ENCODE results near the gene BATF2.
"Not testable (repeated sequence)": the region's sequence is repeated elsewhere in the genome, so short reads cannot be mapped to it uniquely, and the experiment has no call there.

Gene BATF2

GRCh38 chr11:65013888-65014725, 17.3 kb upstream of the BATF2 start, which contains the start of gene ARL2:
Gene ARL2 (plus strand): TSS chr11:65014160. CDS start chr11:65014208, 48 bp downstream.
- peak; percentile 96 for DNase-seq (ENCODE audit: low spot score)

- DNase-seq (ENCODE audit: low spot score), result peak; percentile 95
Measured at GRCh38 chr11:65013130-65013887, 16.5 kb upstream of the BATF2 start.

GRCh38 chr11:65008873-65009272, 12.1 kb upstream of the BATF2 start:
- no peak for DNase-seq (ENCODE audit: low spot score)

GRCh38 chr11:65008016-65008415, 11.2 kb upstream of the BATF2 start:
- no peak for DNase-seq (ENCODE audit: low spot score)

GRCh38 chr11:65003968-65004367, 7.2 kb upstream of the BATF2 start:
- DNase-seq (ENCODE audit: low spot score), result not testable (repeated sequence)

GRCh38 chr11:65003282-65003681, 6.5 kb upstream of the BATF2 start:
- DNase-seq (ENCODE audit: low spot score), result no peak

- no peak for DNase-seq (ENCODE audit: low spot score)
Measured at GRCh38 chr11:65002706-65003105, 5.9 kb upstream of the BATF2 start.

GRCh38 chr11:64999478-64999877, 2.7 kb upstream of the BATF2 start:
- DNase-seq (ENCODE audit: low spot score), result no peak

GRCh38 chr11:64998690-64999431, 2.1 kb upstream of the BATF2 start:
- no peak for DNase-seq (ENCODE audit: low spot score)

GRCh38 chr11:64998141-64998540, 1.4 kb upstream of the BATF2 start:
- DNase-seq (ENCODE audit: low spot score), result no peak

GRCh38 chr11:64996327-64996709, 453 bp downstream of the BATF2 start:
- no peak for DNase-seq (ENCODE audit: low spot score)

- DNase-seq (ENCODE audit: low spot score), result no peak
Measured at GRCh38 chr11:64994318-64994717, 2.5 kb downstream of the BATF2 start.

- DNase-seq (ENCODE audit: low spot score), result no peak
Measured at GRCh38 chr11:64990222-64990923, 6.4 kb downstream of the BATF2 start.

- no peak for DNase-seq (ENCODE audit: low spot score)
Measured at GRCh38 chr11:64989416-64989815, 7.4 kb downstream of the BATF2 start.

GRCh38 chr11:64987998-64988854, 8.5 kb downstream of the BATF2 start:
- DNase-seq (ENCODE audit: low spot score), result no peak

GRCh38 chr11:64983339-64983738, 13.4 kb downstream of the BATF2 start:
- not testable (repeated sequence) for DNase-seq (ENCODE audit: low spot score)

- no peak for DNase-seq (ENCODE audit: low spot score)
Measured at GRCh38 chr11:64976651-64977050, 20.1 kb downstream of the BATF2 start.

GRCh38 chr11:64974124-64974523, 22.6 kb downstream of the BATF2 start:
- DNase-seq (ENCODE audit: low spot score), result no peak

GRCh38 chr11:64971421-64972233, 25.1 kb downstream of the BATF2 start, which contains the start of gene MAJIN:
Gene MAJIN (minus strand): TSS chr11:64972108. CDS start chr11:64959405, 12,703 bp downstream.
- DNase-seq (ENCODE audit: low spot score), result peak; percentile 88

GRCh38 chr11:64970731-64971151, 26.0 kb downstream of the BATF2 start:
- no peak for DNase-seq (ENCODE audit: low spot score)

Measured in left forelimb (tissue), 1 donor.